Right atrium auricular region (tissue), 2 donors: ENCODE results near the gene TNS3. TPM values are rescaled to one million over a fixed set of nuclear protein-coding genes. Genes with fewer than 3 reads are reported as not detected.

Experiments used
- DNase-seq: peaks from one replicate; pipeline ENCODE4 v3.0.0-alpha.2; 2019; ENCODE audit warnings: low spot score
- H3K27ac ChIP-seq, 2 donors: fragments of 200-600 bp; sonication (generic); 1 replicate in 1 of 2; 2 replicates in 1 of 2; pipeline ENCODE4 v1.5.1; 2016 to 2019
- H3K27me3 ChIP-seq, 2 donors: fragments of 200-600 bp; sonication (generic); one replicate each; pipeline versions ENCODE4 v1.5.1 to v1.6.0; 2017 to 2019
- H3K36me3 ChIP-seq: fragments of 200-600 bp; sonication (generic); one replicate; pipeline ENCODE4 v1.5.1; 2016
- H3K4me1 ChIP-seq, 2 donors: fragments of 200-600 bp; sonication (generic); one replicate each; pipeline versions ENCODE4 v1.5.1 to v1.6.0; 2017 to 2019
- H3K4me3 ChIP-seq, 2 donors: fragments of 200-600 bp; sonication (generic); 1 replicate in 1 of 2; 2 replicates in 1 of 2; pipeline ENCODE4 v1.5.1; 2017 to 2019; ENCODE audit warnings: mild to moderate bottlenecking in 1 of 2, moderate library complexity in 1 of 2
- H3K9me3 ChIP-seq, 2 donors: fragments of 200-600 bp; sonication (generic); one replicate each; pipeline ENCODE4 v1.5.1; 2019
- total RNA-seq, 2 donors: library from RNA; depleted of rRNA; stranded (reverse); fragments of >200 nt; gene quantifications; one replicate each; pipeline ENCODE4 v1.1.0, GENCODE V29; 2016
- TF ChIP-seq, protein P1 (sequence below), 2 donors: fragments of 200-600 bp; sonication (generic); IDR thresholded peaks; one replicate each; pipeline ENCODE4 v1.5.1; 2019; ENCODE audit warnings: antibody characterized with exemption in 2 of 2

Gene TNS3
- total RNA-seq, 2 donors from 2014 or later: 39.7 to 44.4 TPM

DNA sequence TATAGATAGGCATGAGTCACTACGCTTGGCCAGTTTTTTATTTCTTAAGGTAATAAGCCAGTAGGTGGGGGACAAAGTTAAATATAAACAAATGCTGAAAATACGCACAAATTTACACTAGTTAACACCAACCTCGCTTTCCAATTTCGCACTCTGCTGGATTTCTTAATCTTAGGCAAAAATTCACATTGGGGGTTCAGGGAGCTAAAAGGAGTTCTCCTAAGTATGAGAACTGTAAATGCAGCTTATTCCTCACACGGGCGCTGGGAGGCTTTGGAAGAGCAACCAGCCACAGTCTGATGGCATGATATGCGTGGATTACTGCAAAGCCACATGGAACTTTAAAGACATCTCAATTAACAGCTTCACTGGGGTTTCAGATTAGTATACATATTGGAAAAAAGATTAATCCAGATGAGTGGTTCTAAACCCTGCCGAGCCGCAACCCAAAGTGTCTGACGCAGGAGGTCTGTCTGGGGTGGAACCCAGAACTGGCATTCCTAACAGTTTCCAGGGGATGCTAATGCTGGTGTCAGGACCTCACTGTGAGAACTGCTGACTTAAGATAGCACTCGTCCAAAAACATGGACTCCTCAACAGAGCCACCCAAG, 16.2 kb downstream of the TNS3 start:
- Histone ChIP-seq H3K27me3 (no peaks in the 10 kb centered on the region), H3K4me1 (peaks cover 0 to 9% of the 10 kb centered on the region in 2 donors), H3K4me3 (no peak overlapping the region), H3K27ac (no peak overlapping the region), H3K36me3 (no peaks in the 10 kb centered on the region), H3K9me3 (no peaks in the 10 kb centered on the region)
- DNase-seq: no peak
- TF ChIP-seq, protein P1, sequence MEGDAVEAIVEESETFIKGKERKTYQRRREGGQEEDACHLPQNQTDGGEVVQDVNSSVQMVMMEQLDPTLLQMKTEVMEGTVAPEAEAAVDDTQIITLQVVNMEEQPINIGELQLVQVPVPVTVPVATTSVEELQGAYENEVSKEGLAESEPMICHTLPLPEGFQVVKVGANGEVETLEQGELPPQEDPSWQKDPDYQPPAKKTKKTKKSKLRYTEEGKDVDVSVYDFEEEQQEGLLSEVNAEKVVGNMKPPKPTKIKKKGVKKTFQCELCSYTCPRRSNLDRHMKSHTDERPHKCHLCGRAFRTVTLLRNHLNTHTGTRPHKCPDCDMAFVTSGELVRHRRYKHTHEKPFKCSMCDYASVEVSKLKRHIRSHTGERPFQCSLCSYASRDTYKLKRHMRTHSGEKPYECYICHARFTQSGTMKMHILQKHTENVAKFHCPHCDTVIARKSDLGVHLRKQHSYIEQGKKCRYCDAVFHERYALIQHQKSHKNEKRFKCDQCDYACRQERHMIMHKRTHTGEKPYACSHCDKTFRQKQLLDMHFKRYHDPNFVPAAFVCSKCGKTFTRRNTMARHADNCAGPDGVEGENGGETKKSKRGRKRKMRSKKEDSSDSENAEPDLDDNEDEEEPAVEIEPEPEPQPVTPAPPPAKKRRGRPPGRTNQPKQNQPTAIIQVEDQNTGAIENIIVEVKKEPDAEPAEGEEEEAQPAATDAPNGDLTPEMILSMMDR (IDR thresholded peaks at IDR 0.05): no peak

DNA sequence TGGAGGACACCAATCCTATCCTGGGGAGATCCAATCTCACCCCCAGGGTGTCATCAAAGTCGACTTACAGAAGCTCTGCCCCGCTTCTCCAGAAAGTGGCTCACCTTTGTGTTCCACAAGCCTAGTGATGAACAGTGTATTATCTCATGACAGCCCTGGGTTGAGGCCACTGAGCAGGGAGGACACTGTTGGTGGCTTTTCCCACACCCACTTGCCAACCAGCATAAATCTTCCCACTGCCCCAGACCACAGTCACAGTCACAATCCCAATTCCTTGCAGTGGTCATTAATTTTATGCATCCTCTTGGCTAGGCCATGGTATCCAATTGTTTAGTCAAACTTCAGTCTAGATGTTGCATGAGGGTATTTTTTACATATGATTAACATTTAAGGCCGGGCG, 18.4 kb downstream of the TNS3 start:
- Histone ChIP-seq H3K27ac (no peak overlapping the region), H3K4me1 (no peaks in the 10 kb centered on the region), H3K4me3 (no peak overlapping the region), H3K36me3 (no peaks in the 10 kb centered on the region), H3K9me3 (no peaks in the 10 kb centered on the region), H3K27me3 (no peaks in the 10 kb centered on the region)
- TF ChIP-seq, protein P1 (IDR thresholded peaks at IDR 0.05): no peak
- no peak for DNase-seq

DNA sequence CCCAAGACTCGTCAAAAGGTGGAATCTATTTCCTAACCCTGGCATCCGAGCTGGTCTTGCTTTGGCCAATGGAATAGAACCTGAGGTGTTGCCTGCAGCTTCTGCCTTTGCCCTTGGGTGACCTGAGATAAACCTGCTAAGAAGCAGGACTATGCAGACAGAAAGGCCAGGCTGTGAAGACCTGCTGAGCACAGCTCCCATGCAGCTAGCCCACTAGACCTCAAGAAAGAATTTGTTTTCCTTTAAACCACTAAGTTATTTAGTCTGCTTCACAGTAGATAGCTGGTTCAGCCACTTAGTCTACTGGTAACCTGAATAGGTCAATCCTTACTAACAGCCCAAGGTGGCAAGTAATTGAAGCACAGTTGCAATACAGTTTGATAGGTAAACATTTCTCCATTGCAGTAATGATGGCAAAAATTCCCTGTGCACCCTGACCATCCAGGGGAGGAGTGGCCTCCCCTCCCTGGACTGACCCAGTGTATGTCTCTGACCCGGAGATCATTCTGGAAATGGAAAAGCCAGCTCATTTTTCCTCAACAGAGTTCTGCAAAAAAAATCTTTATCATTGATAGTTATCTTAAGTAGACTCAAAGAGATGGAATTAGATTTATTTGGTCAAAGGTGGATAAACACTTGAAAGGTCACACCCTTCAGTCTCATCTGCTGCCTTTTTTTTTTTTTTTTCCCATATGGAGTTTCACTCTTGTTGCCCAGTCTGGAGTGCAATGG, 20.0 kb downstream of the TNS3 start:
- no peak for DNase-seq
- H3K9me3 ChIP-seq: no peaks in the 10 kb centered on the region
- H3K27me3 ChIP-seq: no peaks in the 10 kb centered on the region
- H3K4me3 ChIP-seq: no peak overlapping the region
- peaks cover 0 to 14% of the 10 kb centered on the region in 2 donors for H3K4me1 ChIP-seq
- H3K36me3 ChIP-seq: no peaks in the 10 kb centered on the region
- H3K27ac ChIP-seq: no peak overlapping the region
- TF ChIP-seq, protein P1 (IDR thresholded peaks at IDR 0.05): no peak

DNA sequence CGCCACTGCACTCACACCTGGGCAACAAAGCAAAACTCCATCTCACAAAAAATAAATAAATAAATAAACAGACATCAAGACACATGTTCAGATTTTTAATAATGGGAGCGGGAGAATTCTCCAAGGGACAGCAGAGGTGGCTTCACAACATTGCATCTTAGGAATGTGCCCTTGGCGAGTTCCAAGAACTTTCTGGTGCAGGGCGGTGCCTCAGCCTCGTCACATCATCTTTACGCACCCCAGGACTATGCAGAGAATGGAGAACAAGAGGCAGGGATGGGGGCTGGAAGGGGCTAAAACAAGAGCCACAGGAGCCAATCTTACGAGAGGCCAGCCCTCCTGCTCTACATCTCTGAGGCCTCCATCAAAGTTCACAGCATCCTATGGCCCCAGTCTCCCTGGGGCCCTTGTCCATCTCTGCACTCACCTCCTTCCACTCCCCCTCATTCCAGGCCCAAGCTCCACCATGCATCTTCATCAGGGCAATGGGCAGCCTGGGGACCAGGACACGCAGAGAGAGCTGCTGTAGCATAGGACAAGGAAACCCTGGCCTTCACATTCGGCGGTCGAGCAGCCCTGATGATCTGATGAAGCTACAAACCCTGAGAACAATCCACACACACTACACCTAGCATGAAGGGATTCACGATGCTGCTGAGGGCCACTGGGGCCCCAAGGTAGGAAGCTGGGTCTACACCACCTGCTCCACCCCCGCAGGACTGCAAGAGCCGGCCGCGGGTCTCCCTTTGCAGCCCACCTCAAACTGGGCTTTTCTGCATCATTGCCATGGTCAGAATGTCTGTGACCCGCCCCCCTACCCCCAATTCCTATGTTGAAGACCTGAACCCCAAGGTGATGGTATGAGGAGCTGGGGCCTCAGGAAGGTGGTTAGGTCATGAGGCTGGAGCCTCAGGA, 22.3 kb downstream of the TNS3 start:
- Histone ChIP-seq H3K4me1 (peaks cover 0 to 14% of the 10 kb centered on the region in 2 donors), H3K4me3 (no peak overlapping the region), H3K27ac (no peak overlapping the region), H3K27me3 (no peaks in the 10 kb centered on the region), H3K36me3 (no peaks in the 10 kb centered on the region), H3K9me3 (no peaks in the 10 kb centered on the region)
- DNase-seq: no peak
- TF ChIP-seq, protein P1 (IDR thresholded peaks at IDR 0.05): no peak

DNA sequence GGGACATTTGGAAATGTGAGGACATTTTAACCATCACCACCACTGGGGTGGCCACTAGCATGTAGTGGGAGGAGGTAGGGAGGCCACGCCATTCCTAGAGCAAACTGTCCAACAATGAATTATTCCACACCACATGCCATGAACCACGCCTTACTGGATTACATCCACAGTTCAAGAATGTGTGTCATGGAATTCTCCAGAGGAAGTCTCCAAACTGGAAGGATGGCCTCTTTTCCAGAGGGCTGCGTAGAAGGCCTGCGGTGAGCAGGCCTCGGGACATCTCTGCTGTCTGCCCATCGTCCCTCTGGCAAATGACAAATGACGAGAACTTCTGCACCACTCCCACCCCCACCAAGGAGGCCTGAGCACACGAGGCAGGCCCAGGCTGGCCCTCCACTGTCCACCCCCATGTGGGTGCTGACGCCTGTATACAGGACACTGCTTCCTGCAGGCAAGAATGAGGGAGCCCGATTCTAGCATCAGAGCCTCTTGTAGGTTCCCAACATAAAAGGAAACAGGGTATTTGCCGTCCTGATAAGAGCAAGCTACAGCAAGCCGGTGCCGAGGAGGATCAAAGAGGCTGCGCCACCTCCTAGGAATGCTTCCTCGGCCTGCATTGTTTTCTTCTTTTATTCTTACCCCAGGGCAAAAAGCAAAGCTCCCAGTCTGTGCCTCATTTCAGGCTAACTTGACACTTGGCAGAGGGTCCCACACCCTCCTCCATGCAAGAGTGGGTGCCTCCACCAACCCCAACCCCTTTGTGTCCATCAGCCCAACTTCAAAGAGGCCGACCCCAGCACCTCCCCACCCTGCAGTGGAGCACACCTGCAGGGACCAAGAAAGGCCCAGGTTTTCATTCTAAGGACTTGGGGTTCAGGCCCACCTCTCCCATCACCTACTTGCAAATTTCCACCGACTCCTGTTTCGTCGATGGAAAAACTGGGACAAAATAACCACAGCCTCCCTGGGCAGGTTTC, 23.9 kb downstream of the TNS3 start:
- TF ChIP-seq, protein P1 (IDR thresholded peaks at IDR 0.05): no peak

More for the DNA sequence above, 23.9 kb downstream of the TNS3 start:
- peak overlapping the region; percentile 15 to 32 for H3K27ac ChIP-seq
- H3K4me1 ChIP-seq: peaks cover 0 to 16% of the 10 kb centered on the region in 2 donors
- DNase-seq: peak; percentile 66
- no peaks in the 10 kb centered on the region for H3K27me3 ChIP-seq
- H3K36me3 ChIP-seq: no peaks in the 10 kb centered on the region
- H3K9me3 ChIP-seq: no peaks in the 10 kb centered on the region
- no peak overlapping the region for H3K4me3 ChIP-seq
